HepG2 (cell line): ENCODE results near the gene AXDND1. TPM values are rescaled to one million over a fixed set of nuclear protein-coding genes. Genes with fewer than 3 reads are reported as not detected.

Experiments
- ETV6 ChIP-seq: sonication (generic); formaldehyde crosslinking; conservative IDR thresholded peaks from 2 replicates; pipeline ENCODE4 v1.4.0; 2020; ENCODE audit warnings: missing genetic modification reagents
- HIVEP1 ChIP-seq: sonication (generic); formaldehyde crosslinking; IDR thresholded peaks from 2 replicates; pipeline ENCODE4 v1.4.0; 2020; ENCODE audit warnings: mild to moderate bottlenecking, missing genetic modification reagents
- HMGA1 ChIP-seq: sonication (generic); formaldehyde crosslinking; conservative IDR thresholded peaks from 2 replicates; pipeline ENCODE4 v1.4.0; 2020; ENCODE audit warnings: missing genetic modification reagents
- KAT8 ChIP-seq: IDR thresholded peaks from 2 replicates; pipeline ENCODE4 v1.6.1; 2016; ENCODE audit warnings: missing genetic modification reagents, missing compliant biosample characterization
- KLF15 ChIP-seq: sonication (generic); formaldehyde crosslinking; IDR thresholded peaks from 2 replicates; pipeline ENCODE4 v1.8.1; 2023; ENCODE audit warnings: borderline replicate concordance, mild to moderate bottlenecking, inconsistent platforms, missing genetic modification reagents, mixed read lengths
- KMT2A ChIP-seq: sonication (generic); formaldehyde crosslinking; IDR thresholded peaks from 2 replicates; pipeline ENCODE4 v1.4.0; 2020; ENCODE audit warnings: missing genetic modification reagents
- NBN ChIP-seq: fragments of 450-650 bp; conservative IDR thresholded peaks from 2 replicates; pipeline ENCODE4 v1.6.1; 2017
- NFYC ChIP-seq: IDR thresholded peaks from 2 replicates; pipeline ENCODE4 v1.6.1; 2016; ENCODE audit warnings: missing genetic modification reagents, missing compliant biosample characterization
- SRSF9 ChIP-seq: fragments of 200-400 bp; formaldehyde crosslinking; IDR thresholded peaks from 2 replicates; pipeline ENCODE4 v1.6.1; 2018; ENCODE audit warnings: borderline replicate concordance, mild to moderate bottlenecking, low read depth, low read length; ENCODE audit not compliant: insufficient read depth, poor library complexity, severe bottlenecking
- YY1 ChIP-seq: IDR thresholded peaks from 2 replicates; pipeline ENCODE4 v1.6.1; 2011; ENCODE audit warnings: low read length, low read depth, moderate library complexity, mild to moderate bottlenecking; ENCODE audit not compliant: insufficient read depth, insufficient replicate concordance
- ZNF468 ChIP-seq: sonication (generic); formaldehyde crosslinking; IDR thresholded peaks from 2 replicates; pipeline ENCODE4 v1.8.0; 2022; ENCODE audit warnings: mild to moderate bottlenecking, moderate library complexity, missing genetic modification reagents
- ZNF567 ChIP-seq: sonication (generic); formaldehyde crosslinking; IDR thresholded peaks from 2 replicates; pipeline ENCODE4 v1.8.1; 2023; ENCODE audit warnings: mild to moderate bottlenecking, missing genetic modification reagents, borderline replicate concordance
- ZNF569 ChIP-seq: sonication (generic); formaldehyde crosslinking; IDR thresholded peaks from 2 replicates; pipeline ENCODE4 v1.5.0; 2020; ENCODE audit warnings: mild to moderate bottlenecking, missing genetic modification reagents, moderate library complexity, borderline replicate concordance
- ZNF670 ChIP-seq: sonication (generic); formaldehyde crosslinking; IDR thresholded peaks from 2 replicates; pipeline ENCODE4 v1.8.0; 2022; ENCODE audit warnings: mild to moderate bottlenecking, missing genetic modification reagents, borderline replicate concordance
- ZNF788 ChIP-seq: sonication (generic); formaldehyde crosslinking; IDR thresholded peaks from 2 replicates; pipeline ENCODE4 v1.5.0; 2020; ENCODE audit warnings: mild to moderate bottlenecking, missing genetic modification reagents, borderline replicate concordance
- ZNF83 ChIP-seq: sonication (generic); formaldehyde crosslinking; IDR thresholded peaks from 2 replicates; pipeline ENCODE4 v1.4.0; 2020; ENCODE audit warnings: missing genetic modification reagents, mild to moderate bottlenecking, borderline replicate concordance
- polyA plus RNA-seq, 8 experiments: library from polyadenylated mRNA; depleted of rRNA in 3 of 8; stranded (reverse) in 7 of 8; unstranded in 1 of 8; fragments of >200 nt; fragmentation: Illumina TruSeq in 4 of 8; extraction: Trizol in 4 of 8; gene quantifications; 2 replicates each; pipeline versions ENCODE4 v1.2.1 to v1.2.3, GENCODE V29; 2011 to 2016; ENCODE audit warnings: low read depth in 4 of 8, missing spikeins in 1 of 8, mixed read lengths in 1 of 8; ENCODE audit not compliant: insufficient read depth in 1 of 8
- total RNA-seq, 5 experiments: library from RNA; depleted of rRNA; stranded (reverse); fragments of >200 nt; fragmentation: Illumina TruSeq; extraction: Trizol; gene quantifications; 2 replicates each; pipeline ENCODE4 v1.2.3, GENCODE V29; 2016; ENCODE audit warnings: low read depth in 1 of 5
- TF ChIP-seq, protein P1 (sequence below): sonication (generic); formaldehyde crosslinking; IDR thresholded peaks from 2 replicates; pipeline ENCODE4 v1.5.1; 2020; ENCODE audit warnings: mild to moderate bottlenecking, missing genetic modification reagents
- TF ChIP-seq, protein P2 (sequence below): sonication (generic); formaldehyde crosslinking; IDR thresholded peaks from 2 replicates; pipeline ENCODE4 v1.4.0; 2020; ENCODE audit warnings: missing genetic modification reagents
- TF ChIP-seq, protein P3 (sequence below): sonication (generic); formaldehyde crosslinking; IDR thresholded peaks from 2 replicates; pipeline ENCODE4 v1.8.1; 2022; ENCODE audit warnings: mild to moderate bottlenecking, missing genetic modification reagents
- TF ChIP-seq, protein P4 (sequence below): sonication (generic); formaldehyde crosslinking; IDR thresholded peaks from 2 replicates; pipeline ENCODE4 v1.4.0; 2020; ENCODE audit warnings: missing genetic modification reagents
- TF ChIP-seq, protein P5 (sequence below): sonication (generic); formaldehyde crosslinking; conservative IDR thresholded peaks from 2 replicates; pipeline ENCODE4 v1.8.0; 2022; ENCODE audit warnings: missing genetic modification reagents

AXDND1 gene
- total and polyA plus RNA-seq, 2 of the 13 experiments (the other 11 are each of a cell fraction or from before 2014, with no cell fraction given): 0.15 to 0.40 TPM

DNA sequence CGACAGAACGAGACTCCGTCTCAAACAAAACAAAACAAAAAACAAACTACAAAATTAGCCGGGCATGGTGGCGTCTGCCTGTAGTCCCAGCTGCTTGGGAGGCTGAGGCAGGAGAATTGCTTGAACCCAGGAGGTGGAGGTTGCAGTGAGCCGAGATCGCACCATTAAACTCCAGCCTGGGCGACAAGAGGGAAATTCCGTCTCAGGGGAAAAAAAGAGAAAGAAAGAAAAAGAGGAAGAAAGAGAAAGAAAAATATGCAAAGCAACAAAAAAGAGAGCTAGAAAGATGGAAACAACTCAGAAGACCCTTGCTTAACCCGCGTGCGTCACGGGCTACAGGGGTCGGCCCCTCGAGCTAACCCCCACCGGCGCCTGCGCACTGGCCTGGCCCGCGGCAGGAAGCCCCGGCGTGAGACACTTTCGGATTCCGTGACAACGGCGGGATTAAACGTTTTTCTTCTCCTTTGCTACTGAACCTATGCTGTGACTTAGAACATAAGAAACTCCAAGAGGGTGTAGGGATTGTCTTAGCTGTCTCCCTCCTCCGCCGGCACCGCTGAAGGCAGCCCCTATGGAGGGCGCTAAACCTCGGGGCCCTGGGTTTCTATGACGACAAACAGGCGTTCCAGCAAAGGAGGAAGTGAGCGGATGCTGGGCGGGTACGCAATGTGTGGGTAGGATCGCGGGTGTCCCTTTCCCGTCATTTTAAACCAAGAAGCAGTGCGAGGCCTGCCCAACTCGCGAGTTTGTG lies at the start of gene AXDND1 (continued):
- TF ChIP-seq ETV6 (no peak), ZNF83 (CRISPR knock-in tag) (no peak), KAT8 (CRISPR knock-in tag) (peak; percentile 88), HIVEP1 (CRISPR knock-in tag) (no peak), SRSF9 (no peak), KMT2A (CRISPR knock-in tag) (0 out of 2 replicates have a peak, but pooled peaks have one; percentile 26), KLF15 (CRISPR knock-in tag) (no peak), ZNF788 (CRISPR knock-in tag) (no peak), ZNF567 (CRISPR knock-in tag) (no peak), HMGA1 (no peak), NFYC (CRISPR knock-in tag) (no peak), NBN (no peak), ZNF670 (CRISPR knock-in tag) (no peak), ZNF569 (no peak), YY1 (peak; percentile 50), ZNF468 (no peak)
- TF ChIP-seq, protein P1, sequence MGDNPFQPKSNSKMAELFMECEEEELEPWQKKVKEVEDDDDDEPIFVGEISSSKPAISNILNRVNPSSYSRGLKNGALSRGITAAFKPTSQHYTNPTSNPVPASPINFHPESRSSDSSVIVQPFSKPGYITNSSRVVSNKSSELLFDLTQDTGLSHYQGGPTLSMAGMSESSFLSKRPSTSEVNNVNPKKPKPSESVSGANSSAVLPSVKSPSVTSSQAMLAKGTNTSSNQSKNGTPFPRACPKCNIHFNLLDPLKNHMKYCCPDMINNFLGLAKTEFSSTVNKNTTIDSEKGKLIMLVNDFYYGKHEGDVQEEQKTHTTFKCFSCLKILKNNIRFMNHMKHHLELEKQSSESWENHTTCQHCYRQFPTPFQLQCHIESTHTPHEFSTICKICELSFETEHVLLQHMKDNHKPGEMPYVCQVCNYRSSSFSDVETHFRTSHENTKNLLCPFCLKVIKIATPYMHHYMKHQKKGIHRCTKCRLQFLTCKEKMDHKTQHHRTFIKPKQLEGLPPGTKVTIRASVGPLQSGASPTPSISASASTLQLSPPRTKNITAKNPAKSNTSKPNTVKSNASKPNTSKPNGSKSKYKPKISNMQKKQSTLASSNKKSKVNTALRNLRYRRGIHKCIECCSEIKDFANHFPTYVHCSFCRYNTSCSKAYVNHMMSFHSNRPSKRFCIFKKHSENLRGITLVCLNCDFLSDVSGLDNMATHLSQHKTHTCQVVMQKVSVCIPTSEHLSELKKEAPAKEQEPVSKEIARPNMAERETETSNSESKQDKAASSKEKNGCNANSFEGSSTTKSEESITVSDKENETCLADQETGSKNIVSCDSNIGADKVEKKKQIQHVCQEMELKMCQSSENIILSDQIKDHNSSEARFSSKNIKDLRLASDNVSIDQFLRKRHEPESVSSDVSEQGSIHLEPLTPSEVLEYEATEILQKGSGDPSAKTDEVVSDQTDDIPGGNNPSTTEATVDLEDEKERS (CRISPR knock-in tag): peak; percentile 81; the same call in 1 of the 2 replicates
- TF ChIP-seq, protein P2, sequence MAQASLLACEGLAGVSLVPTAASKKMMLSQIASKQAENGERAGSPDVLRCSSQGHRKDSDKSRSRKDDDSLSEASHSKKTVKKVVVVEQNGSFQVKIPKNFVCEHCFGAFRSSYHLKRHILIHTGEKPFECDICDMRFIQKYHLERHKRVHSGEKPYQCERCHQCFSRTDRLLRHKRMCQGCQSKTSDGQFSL (CRISPR knock-in tag): no peak
- TF ChIP-seq, protein P3, sequence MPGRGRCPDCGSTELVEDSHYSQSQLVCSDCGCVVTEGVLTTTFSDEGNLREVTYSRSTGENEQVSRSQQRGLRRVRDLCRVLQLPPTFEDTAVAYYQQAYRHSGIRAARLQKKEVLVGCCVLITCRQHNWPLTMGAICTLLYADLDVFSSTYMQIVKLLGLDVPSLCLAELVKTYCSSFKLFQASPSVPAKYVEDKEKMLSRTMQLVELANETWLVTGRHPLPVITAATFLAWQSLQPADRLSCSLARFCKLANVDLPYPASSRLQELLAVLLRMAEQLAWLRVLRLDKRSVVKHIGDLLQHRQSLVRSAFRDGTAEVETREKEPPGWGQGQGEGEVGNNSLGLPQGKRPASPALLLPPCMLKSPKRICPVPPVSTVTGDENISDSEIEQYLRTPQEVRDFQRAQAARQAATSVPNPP (CRISPR knock-in tag): no peak
- TF ChIP-seq, protein P4, sequence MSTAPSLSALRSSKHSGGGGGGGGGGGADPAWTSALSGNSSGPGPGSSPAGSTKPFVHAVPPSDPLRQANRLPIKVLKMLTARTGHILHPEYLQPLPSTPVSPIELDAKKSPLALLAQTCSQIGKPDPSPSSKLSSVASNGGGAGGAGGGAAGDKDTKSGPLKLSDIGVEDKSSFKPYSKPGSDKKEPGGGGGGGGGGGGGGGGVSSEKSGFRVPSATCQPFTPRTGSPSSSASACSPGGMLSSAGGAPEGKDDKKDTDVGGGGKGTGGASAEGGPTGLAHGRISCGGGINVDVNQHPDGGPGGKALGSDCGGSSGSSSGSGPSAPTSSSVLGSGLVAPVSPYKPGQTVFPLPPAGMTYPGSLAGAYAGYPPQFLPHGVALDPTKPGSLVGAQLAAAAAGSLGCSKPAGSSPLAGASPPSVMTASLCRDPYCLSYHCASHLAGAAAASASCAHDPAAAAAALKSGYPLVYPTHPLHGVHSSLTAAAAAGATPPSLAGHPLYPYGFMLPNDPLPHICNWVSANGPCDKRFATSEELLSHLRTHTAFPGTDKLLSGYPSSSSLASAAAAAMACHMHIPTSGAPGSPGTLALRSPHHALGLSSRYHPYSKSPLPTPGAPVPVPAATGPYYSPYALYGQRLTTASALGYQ (CRISPR knock-in tag): 0 out of 2 replicates have a peak, but pooled peaks have one; percentile 10
- TF ChIP-seq, protein P5, sequence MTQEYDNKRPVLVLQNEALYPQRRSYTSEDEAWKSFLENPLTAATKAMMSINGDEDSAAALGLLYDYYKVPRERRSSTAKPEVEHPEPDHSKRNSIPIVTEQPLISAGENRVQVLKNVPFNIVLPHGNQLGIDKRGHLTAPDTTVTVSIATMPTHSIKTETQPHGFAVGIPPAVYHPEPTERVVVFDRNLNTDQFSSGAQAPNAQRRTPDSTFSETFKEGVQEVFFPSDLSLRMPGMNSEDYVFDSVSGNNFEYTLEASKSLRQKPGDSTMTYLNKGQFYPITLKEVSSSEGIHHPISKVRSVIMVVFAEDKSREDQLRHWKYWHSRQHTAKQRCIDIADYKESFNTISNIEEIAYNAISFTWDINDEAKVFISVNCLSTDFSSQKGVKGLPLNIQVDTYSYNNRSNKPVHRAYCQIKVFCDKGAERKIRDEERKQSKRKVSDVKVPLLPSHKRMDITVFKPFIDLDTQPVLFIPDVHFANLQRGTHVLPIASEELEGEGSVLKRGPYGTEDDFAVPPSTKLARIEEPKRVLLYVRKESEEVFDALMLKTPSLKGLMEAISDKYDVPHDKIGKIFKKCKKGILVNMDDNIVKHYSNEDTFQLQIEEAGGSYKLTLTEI (CRISPR knock-in tag): no peak
